Stomach (tissue), 9 donors: ENCODE measurements around the gene NPIPA7. TPM values are rescaled to one million over a fixed set of nuclear protein-coding genes. Genes with fewer than 3 reads are reported as not detected.
A peak's percentile ranks its signal among the peaks of the same experiment; 100 is the strongest.
"Not testable (repeated sequence)": the region's sequence is repeated elsewhere in the genome, so short reads cannot be mapped to it uniquely, and the experiment has no call there.

Experiments used
- DNase-seq, 2 donors: peaks; one replicate each; pipeline versions ENCODE4 v3.0.0 to v3.0.0-alpha.2; 2013 to 2019
- H3K27ac ChIP-seq, 5 donors: fragments of 200-600 bp in 4 of 5; sonication (generic) in 4 of 5; one replicate each; pipeline ENCODE4 v1.5.1; 2013 to 2019; ENCODE audit warnings: mild to moderate bottlenecking in 1 of 5, moderate library complexity in 1 of 5
- H3K27me3 ChIP-seq, 3 donors: fragments of 200-600 bp; sonication (generic); one replicate each; pipeline ENCODE4 v1.5.1; 2017 to 2019; ENCODE audit warnings: mixed run types in 1 of 3
- H3K36me3 ChIP-seq, 4 donors: fragments of 200-600 bp; sonication (generic); 1 replicate in 3 of 4; 2 replicates in 1 of 4; pipeline ENCODE4 v1.5.1; 2016 to 2019
- H3K4me1 ChIP-seq, 4 donors: fragments of 200-600 bp; sonication (generic); one replicate each; pipeline ENCODE4 v1.5.1; 2016 to 2019
- H3K4me3 ChIP-seq, 4 donors: fragments of 200-600 bp; sonication (generic) in 3 of 4; one replicate each; pipeline ENCODE4 v1.5.1; 2016 to 2019; ENCODE audit warnings: mild to moderate bottlenecking in 1 of 4
- H3K9me3 ChIP-seq, 4 donors: fragments of 200-600 bp; sonication (generic); one replicate each; pipeline ENCODE4 v1.5.1; 2016 to 2019
- WGBS, 5 donors: extraction: QIAGEN DNeasy Blood & Tissue Kit in 3 of 5; methylation state at CpG; one replicate each; pipeline versions ENCODE4 v1.1.5 to v1.1.7; 2013 to 2018; 5-methylcytosine and 5-hydroxymethylcytosine counted together
- intact Hi-C: fragments of 100-400 bp; cut with DNase I; formaldehyde crosslinking; loops from one replicate; pipeline ENCODE4 v1.15.1; 2023; ENCODE audit warnings: low total_unique reads
- polyA plus RNA-seq, 3 donors: library from polyadenylated mRNA; stranded (reverse); fragments of 200-250 nt; gene quantifications; one replicate each; pipeline ENCODE4 v1.2.3, GENCODE V29; 2013
- total RNA-seq, 5 donors: library from RNA; depleted of rRNA; stranded (reverse); fragments of >200 nt; gene quantifications; one replicate each; pipeline versions ENCODE4 v1.1.0 to v1.2.3, GENCODE V29; 2014 to 2016
- donor health status: healthy with polysubstance abuse.
- donor health status: Bipolar disorder and iron deficiency.
- donor health status: healthy.

The NPIPA7 gene
- total and polyA plus RNA-seq, 8 donors = 2.3 to 84.8 (median 15.9) TPM; not detected in 2

DNA sequence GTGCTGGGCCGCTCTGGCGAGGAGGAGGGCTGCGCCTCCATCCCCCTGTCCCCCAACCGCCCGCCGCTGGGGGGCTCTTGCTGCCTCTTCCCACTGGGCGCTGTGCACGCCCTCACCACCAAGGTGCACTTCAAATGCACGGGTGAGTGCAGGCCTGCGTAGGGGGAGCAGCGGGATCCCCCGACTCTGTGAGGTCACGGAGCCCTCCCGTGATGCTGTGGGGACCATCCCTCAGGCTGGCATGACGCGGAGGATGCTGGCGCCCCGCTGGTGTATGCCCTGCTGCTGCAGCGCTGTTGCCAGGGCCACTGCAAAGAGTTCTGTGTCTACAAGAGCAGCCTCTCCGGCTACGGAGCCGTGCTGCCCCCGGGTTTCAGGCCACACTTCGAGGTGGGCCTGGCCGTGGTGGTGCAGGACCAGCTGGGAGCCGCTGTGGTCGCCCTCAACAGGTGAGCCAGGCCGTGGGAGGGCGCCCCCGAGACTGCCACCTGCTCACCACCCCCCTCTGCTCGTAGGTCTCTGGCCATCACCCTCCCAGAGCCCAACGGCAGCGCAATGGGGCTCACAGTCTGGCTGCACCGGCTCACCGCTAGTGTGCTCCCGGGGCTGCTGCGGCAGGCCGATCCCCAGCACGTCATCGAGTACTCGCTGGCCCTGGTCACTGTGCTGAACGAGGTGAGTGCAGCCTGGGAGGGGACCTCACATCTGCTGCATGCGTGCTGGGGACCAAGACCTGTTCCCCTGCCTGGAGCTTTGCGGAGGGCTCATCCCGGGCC, 9.7 kb upstream of the NPIPA7 start:
- 20 to 65% (median 48%) methylated on average over 3 to 27 of the region's 45 CpGs for WGBS, 5 donors
- H3K27me3 ChIP-seq, H3K36me3 ChIP-seq, H3K4me1 ChIP-seq, intact Hi-C loops, H3K27ac ChIP-seq, H3K4me3 ChIP-seq, H3K9me3 ChIP-seq: not testable (repeated sequence)
- peak; percentile 0 to 10 for DNase-seq

DNA sequence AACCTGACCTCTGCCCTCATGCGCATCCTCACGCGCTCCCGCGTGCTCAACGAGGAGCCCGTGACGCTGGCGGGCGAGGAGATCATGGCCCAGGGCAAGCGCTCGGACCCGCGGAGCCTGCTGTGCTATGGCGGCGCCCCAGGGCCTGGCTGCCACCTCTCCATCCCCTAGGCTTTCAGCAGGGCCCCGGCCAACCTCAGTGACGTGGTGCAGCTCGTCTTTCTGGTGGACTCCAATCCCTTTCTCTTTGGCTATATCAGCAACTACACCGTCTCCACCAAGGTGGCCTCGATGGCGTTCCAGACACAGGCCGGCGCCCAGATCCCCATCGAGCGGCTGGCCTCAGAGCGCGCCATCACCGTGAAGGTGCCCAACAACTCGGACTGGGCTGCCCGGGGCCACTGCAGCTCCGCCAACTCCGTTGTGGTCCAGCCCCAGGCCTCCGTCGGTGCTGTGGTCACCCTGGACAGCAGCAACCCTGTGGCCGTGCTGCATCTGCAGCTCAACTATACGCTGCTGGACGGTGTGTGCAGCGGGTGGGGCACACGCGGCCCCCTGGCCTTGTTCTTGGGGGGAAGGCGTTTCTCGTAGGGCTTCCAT, 7.7 kb upstream of the NPIPA7 start:
- DNase-seq, intact Hi-C loops, H3K4me3 ChIP-seq, H3K9me3 ChIP-seq, H3K27me3 ChIP-seq, H3K36me3 ChIP-seq, H3K4me1 ChIP-seq, H3K27ac ChIP-seq: not testable (repeated sequence)
- 80 to 93% (median 91%) methylated on average over 5 to 22 of the region's 43 CpGs for WGBS, 5 donors

DNA sequence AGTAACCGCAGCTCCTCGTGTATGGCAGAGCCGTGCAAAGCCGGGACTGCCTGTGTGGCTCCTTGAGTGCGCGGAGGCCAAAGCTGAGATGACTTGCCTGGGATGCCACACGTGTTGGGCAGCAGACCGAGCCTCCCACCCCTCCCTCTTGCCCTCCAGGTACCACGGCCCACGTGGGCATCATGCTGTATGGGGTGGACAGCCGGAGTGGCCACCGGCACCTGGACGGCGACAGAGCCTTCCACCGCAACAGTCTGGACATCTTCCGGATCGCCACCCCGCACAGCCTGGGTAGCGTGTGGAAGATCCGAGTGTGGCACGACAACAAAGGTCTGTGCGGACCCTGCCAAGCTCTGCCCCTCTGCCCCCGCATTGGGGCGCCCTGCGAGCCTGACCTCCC, 4.7 kb upstream of the NPIPA7 start:
- H3K27ac ChIP-seq, H3K27me3 ChIP-seq, H3K4me3 ChIP-seq, H3K9me3 ChIP-seq, H3K36me3 ChIP-seq, H3K4me1 ChIP-seq, intact Hi-C loops, DNase-seq: not testable (repeated sequence)
- WGBS, 5 donors = 81 to 94% (median 92%) methylated on average over 5 to 8 of the region's 25 CpGs; no CpG with 5 or more reads in 2 of the 5 donors

DNA sequence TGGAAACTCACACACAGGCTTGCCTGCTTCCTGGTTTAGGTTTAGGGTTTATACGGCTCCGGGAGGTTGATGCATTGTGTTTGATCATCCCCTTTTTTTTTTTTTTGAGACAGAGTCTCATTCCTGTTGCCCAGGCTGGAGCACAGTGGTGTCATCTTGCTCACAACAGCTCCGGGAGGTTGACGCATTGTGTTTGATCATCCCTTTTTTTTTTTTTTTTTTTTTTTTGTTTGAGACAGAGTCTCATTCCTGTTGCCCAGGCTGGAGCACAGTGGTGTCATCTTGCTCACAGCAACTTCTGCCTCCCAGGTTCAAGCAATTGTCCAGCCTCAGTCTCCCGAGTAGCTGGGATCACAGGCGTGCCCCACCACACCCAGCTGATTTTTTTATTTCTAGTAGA, 20.7 kb downstream of the NPIPA7 start:
- H3K4me1 ChIP-seq, H3K36me3 ChIP-seq, H3K4me3 ChIP-seq, H3K27ac ChIP-seq, intact Hi-C loops, DNase-seq, H3K27me3 ChIP-seq, H3K9me3 ChIP-seq: not testable (repeated sequence)
- no CpG with 5 or more reads among the region's 6 CpGs for WGBS, 5 donors

DNA sequence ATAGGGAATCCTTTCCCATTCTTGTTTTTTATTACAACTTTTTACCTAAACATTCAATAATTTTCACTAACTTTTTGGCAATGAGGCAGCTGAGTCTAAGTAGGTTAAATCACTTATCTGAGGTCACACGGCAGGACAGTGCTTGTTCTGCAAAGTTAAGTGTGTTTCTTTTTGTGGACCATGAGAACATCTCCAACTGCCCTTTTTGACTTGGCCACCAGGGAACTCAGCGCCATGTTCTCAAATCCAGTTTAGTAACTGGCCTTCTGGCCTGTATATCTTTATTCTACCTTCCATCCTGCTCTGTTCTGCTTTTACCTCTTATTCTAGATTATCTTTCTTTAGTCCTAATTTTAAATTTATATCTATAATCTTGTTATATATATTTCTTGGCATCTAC, 23.4 kb downstream of the NPIPA7 start:
- H3K27me3 ChIP-seq, intact Hi-C loops: not testable (repeated sequence)
- no CpG with 5 or more reads among the region's 2 CpGs for WGBS, 5 donors

GRCh38 chr16:16404283-16404682, 25.3 kb downstream of the NPIPA7 start:
- H3K27ac ChIP-seq, H3K27me3 ChIP-seq, DNase-seq, H3K4me1 ChIP-seq, intact Hi-C loops, H3K36me3 ChIP-seq, H3K9me3 ChIP-seq, H3K4me3 ChIP-seq: not testable (repeated sequence)
- no CpG with 5 or more reads among the region's 1 CpG for WGBS, 5 donors

More for the DNA sequence above, 23.4 kb downstream of the NPIPA7 start:
- DNase-seq, H3K27ac ChIP-seq, H3K4me1 ChIP-seq, H3K4me3 ChIP-seq, H3K9me3 ChIP-seq, H3K36me3 ChIP-seq: not testable (repeated sequence)

DNA sequence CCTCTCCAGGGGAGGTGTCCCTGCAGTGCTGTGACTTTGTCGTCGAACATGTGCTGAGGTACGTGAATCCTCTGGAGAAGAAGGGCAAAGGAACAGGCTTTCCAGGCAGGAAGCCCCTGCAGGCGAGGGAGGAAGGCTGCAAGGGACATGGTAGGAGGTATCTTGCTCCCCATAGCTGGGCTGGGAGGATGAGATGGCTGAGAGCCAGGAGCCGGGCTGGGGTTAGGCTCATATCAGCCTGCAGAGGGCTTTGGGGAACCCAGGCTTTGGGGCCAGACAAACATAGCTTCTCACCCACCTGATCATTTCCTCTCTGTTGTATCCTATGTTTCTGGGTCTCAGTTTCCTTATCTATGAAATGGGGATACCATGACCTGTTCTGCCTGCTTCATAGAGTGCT, 26.5 kb downstream of the NPIPA7 start:
- H3K9me3 ChIP-seq, DNase-seq, H3K27ac ChIP-seq, H3K27me3 ChIP-seq, intact Hi-C loops, H3K4me1 ChIP-seq, H3K4me3 ChIP-seq, H3K36me3 ChIP-seq: not testable (repeated sequence)
- WGBS, 5 donors = no CpG with 5 or more reads among the region's 5 CpGs

DNA sequence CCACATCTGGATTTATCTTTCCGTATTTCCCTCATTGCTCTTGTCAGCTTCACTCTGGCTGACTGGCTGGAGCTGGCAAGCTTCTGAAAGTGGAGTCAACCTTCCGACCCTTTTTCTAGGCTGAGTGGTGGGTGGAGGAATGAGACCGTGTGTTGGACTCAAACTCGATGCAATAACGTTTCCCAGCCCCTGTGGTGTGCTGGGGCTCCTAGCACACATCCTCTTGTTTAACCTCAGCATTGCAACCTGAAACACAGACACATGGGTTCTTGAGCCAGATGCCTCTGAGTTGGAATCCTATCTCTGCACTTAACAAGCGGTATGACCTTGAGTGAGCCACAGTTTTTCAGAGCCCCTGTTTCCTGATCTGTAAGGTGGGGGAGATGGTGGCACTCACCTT, 29.5 kb downstream of the NPIPA7 start:
- H3K27ac ChIP-seq, H3K27me3 ChIP-seq, H3K4me3 ChIP-seq, intact Hi-C loops, H3K9me3 ChIP-seq, DNase-seq, H3K4me1 ChIP-seq, H3K36me3 ChIP-seq: not testable (repeated sequence)
- 29 to 100% (median 82%) methylated on average over 1 to 2 of the region's 6 CpGs; no CpG with 5 or more reads in 1 of the 5 donors for WGBS, 5 donors

DNA sequence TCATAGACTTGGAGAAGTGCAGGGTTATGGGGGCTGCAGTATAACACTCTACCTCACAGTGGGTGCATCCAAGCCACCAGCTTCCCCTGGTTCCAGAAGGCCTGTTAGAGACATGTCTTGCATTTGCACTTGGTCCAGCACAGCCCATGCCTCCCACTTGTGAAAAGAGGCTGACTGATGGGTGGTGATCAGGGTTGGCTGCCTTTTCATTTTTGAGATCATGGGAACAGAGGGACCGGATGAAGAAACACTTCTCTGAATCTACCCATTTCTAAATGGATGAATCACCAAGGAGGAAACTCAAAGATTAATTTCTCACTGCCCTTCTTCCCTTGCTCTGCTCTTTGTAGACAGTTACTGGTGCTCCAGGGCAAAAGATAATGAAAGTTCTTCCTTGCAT, 34.8 kb downstream of the NPIPA7 start:
- intact Hi-C loops, DNase-seq, H3K4me1 ChIP-seq, H3K4me3 ChIP-seq, H3K9me3 ChIP-seq, H3K27ac ChIP-seq, H3K36me3 ChIP-seq, H3K27me3 ChIP-seq: not testable (repeated sequence)
- no CpG with 5 or more reads among the region's 1 CpG for WGBS, 5 donors

DNA sequence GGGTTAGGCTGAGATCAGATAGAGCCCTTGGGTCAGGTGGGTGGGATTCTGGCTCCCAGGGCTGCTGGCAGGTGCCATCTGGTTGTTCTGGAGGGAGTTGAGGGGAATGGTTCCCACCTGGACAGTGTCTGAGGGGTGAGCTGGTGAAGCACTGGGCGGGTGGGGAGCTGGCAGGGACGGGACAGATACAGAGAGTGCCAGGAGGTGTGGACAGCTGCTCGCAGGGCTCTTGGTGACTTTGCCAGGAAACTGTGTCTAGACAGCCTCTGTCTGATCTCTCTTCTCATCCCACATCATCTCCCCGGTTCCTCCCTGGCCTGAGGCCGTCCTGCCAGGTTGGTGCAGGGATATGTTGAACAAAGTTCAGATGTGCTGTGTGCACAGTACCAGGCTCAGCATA, 38.1 kb downstream of the NPIPA7 start:
- H3K27ac ChIP-seq, H3K27me3 ChIP-seq, intact Hi-C loops, H3K9me3 ChIP-seq, H3K4me1 ChIP-seq, H3K4me3 ChIP-seq, H3K36me3 ChIP-seq, DNase-seq: not testable (repeated sequence)
- WGBS, 5 donors = no CpG with 5 or more reads among the region's 5 CpGs

DNA sequence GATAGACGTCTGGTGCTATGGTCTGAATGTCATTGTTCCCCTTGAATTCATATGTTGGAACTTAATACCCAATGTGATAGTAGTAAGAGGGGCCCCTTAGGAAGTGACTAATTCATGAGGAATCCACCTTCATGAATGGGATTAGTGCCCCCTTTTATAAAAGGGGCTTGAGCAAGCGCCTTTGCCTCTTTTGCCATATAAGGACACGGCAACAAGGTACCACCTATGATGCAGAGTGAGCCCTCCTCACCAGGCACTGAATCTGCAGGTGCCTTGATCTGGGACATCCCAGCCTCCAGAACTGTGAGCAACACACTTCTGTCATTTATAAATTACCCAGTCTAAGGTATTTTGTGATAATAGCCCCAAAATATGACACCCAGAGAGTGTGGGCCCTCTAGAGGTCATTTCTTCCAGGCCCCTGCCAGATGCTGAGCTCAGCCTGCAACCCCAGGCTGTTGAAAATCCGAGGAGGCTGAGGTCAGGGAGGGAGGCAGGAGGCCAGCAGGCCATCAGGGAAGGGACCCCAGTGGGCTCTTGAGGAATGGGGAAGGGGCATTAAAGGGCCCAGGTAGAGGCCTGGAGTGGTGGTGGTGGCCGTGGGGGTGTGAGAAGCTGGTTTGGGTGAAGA, 39.1 kb downstream of the NPIPA7 start:
- 14 to 58% (median 53%) methylated on average over 1 to 2 of the region's 5 CpGs for WGBS, 5 donors
- H3K27ac ChIP-seq, H3K36me3 ChIP-seq, H3K4me3 ChIP-seq, H3K4me1 ChIP-seq, H3K9me3 ChIP-seq, intact Hi-C loops, DNase-seq, H3K27me3 ChIP-seq: not testable (repeated sequence)

DNA sequence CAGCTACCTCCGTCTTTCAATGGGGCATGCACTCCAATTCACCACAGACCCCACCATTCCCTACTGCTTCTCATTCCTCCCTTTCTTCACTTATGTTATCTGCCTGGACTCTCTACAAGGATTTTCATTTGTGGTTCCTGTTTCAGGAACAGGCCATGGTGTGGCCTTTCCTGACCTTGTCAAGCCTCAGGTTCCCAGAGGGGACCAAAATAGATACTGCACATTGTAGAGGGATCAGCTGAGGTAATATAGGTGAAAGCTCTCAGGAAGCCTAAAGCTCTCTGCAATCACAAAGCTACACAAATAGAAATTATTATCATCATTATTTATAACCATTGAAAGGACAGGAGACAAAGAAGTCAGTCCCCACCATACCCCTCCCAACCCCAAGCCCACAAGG, 41.6 kb downstream of the NPIPA7 start:
- H3K36me3 ChIP-seq, DNase-seq, H3K9me3 ChIP-seq, H3K27me3 ChIP-seq, H3K4me3 ChIP-seq, H3K4me1 ChIP-seq, H3K27ac ChIP-seq, intact Hi-C loops: not testable (repeated sequence)
- WGBS, 5 donors = 68 to 86% (median 79%) methylated on average over 1 of the region's 1 CpG; no CpG with 5 or more reads in 1 of the 5 donors
